KMS-11 (cell line): Measurements from ENCODE around the gene JARID2.

Experiments used
- H2AFZ ChIP-seq: fragments of 200-600 bp; sonication (generic); 2 replicates; pipeline ENCODE4 v1.6.1; 2016; ENCODE audit warnings: antibody characterized with exemption, mixed run types, low read depth
- H3K27ac ChIP-seq: fragments of 200-600 bp; sonication (generic); 2 replicates; pipeline ENCODE4 v1.6.1; 2016; ENCODE audit warnings: mild to moderate bottlenecking, mixed run types
- H3K27me3 ChIP-seq: fragments of 200-600 bp; sonication (generic); 2 replicates; pipeline ENCODE4 v1.6.1; 2017; ENCODE audit warnings: mild to moderate bottlenecking, low read depth, mixed run types, moderate library complexity; ENCODE audit not compliant: insufficient read depth
- H3K36me3 ChIP-seq: fragments of 200-600 bp; sonication (generic); 2 replicates; pipeline ENCODE4 v1.6.1; 2017; ENCODE audit warnings: mild to moderate bottlenecking, mixed run types; ENCODE audit not compliant: insufficient read depth
- H3K4me1 ChIP-seq: fragments of 200-600 bp; sonication (generic); 2 replicates; pipeline ENCODE4 v1.6.1; 2016; ENCODE audit warnings: mild to moderate bottlenecking, low read depth, mixed run types; ENCODE audit not compliant: poor library complexity, severe bottlenecking
- H3K4me2 ChIP-seq: fragments of 200-600 bp; sonication (generic); 2 replicates; pipeline ENCODE4 v1.7.0; 2016; ENCODE audit warnings: mild to moderate bottlenecking, mixed run types
- H3K4me3 ChIP-seq: fragments of 200-600 bp; sonication (generic); IDR thresholded peaks from 2 replicates; pipeline ENCODE4 v1.6.1; 2017; ENCODE audit warnings: low read depth, low read length, mixed read lengths; ENCODE audit not compliant: insufficient read depth
- H3K79me2 ChIP-seq: fragments of 200-600 bp; sonication (generic); 2 replicates; pipeline ENCODE4 v1.6.1; 2016; ENCODE audit warnings: low read depth, mixed run types; ENCODE audit not compliant: insufficient read depth
- H3K9ac ChIP-seq: fragments of 200-600 bp; sonication (generic); 2 replicates; pipeline ENCODE4 v1.6.1; 2016; ENCODE audit warnings: mild to moderate bottlenecking, mixed run types
- H4K20me1 ChIP-seq: fragments of 200-600 bp; sonication (generic); 2 replicates; pipeline ENCODE4 v1.6.1; 2016; ENCODE audit warnings: mild to moderate bottlenecking, mixed run types; ENCODE audit not compliant: insufficient read depth
- CTCF ChIP-seq: fragments of 200-600 bp; sonication (generic); conservative IDR thresholded peaks from 2 replicates; pipeline ENCODE4 v1.6.1; 2017; ENCODE audit warnings: low read depth, mild to moderate bottlenecking, antibody characterized with exemption, low read length, moderate library complexity, mixed read lengths

The JARID2 gene

GRCh38 chr6:15304337-15305042, 58.6 kb downstream of the JARID2 start:
- peak overlapping the region; percentile 47 for H3K4me2 ChIP-seq
- H4K20me1 ChIP-seq, result no peaks in the 10 kb centered on the region
- H3K9ac ChIP-seq, result no peak overlapping the region
- TF ChIP-seq CTCF, result no peak
- peaks cover 48% of the 10 kb centered on the region for H3K4me1 ChIP-seq
- no peak overlapping the region for H2AFZ ChIP-seq
- H3K27ac ChIP-seq, result peak overlapping the region; percentile 59; the same call in 1 of the 2 replicates
- peaks cover 34% of the 10 kb centered on the region; the same call in 1 of the 2 replicates for H3K79me2 ChIP-seq
- no peak overlapping the region for H3K4me3 ChIP-seq
- H3K27me3 ChIP-seq, result no peaks in the 10 kb centered on the region
- no peaks in the 10 kb centered on the region for H3K36me3 ChIP-seq

GRCh38 chr6:15305496-15305895, 59.6 kb downstream of the JARID2 start:
- Histone ChIP-seq H4K20me1 (no peaks in the 10 kb centered on the region), H3K27ac (peak overlapping the region; percentile 59; the same call in 1 of the 2 replicates), H3K9ac (no peak overlapping the region), H3K4me1 (peaks cover 53% of the 10 kb centered on the region), H3K4me3 (no peak overlapping the region), H3K27me3 (no peaks in the 10 kb centered on the region), H3K79me2 (peaks cover 40% of the 10 kb centered on the region; the same call in 1 of the 2 replicates), H3K4me2 (peak overlapping the region; percentile 47), H2AFZ (no peak overlapping the region), H3K36me3 (no peaks in the 10 kb centered on the region)
- TF ChIP-seq CTCF, result no peak

GRCh38 chr6:15305909-15306308, 60.0 kb downstream of the JARID2 start:
- H3K4me1 ChIP-seq, result peaks cover 53% of the 10 kb centered on the region
- H3K4me3 ChIP-seq, result no peak overlapping the region
- H3K36me3 ChIP-seq, result no peaks in the 10 kb centered on the region
- no peak overlapping the region for H2AFZ ChIP-seq
- peak overlapping the region; percentile 47 for H3K4me2 ChIP-seq
- H3K27ac ChIP-seq, result peak overlapping the region; percentile 59; the same call in 1 of the 2 replicates
- peak overlapping the region; percentile 33; the same call in 1 of the 2 replicates for H3K9ac ChIP-seq
- H3K27me3 ChIP-seq, result no peaks in the 10 kb centered on the region
- H3K79me2 ChIP-seq, result peaks cover 42% of the 10 kb centered on the region; the same call in 1 of the 2 replicates
- no peaks in the 10 kb centered on the region for H4K20me1 ChIP-seq
- TF ChIP-seq CTCF, result no peak

GRCh38 chr6:15308435-15309213, 62.8 kb downstream of the JARID2 start:
- H3K79me2 ChIP-seq, result peaks cover 39% of the 10 kb centered on the region; the same call in 1 of the 2 replicates
- no peak overlapping the region for H3K27ac ChIP-seq
- no peak overlapping the region for H2AFZ ChIP-seq

More at GRCh38 chr6:15308435-15309213, 62.8 kb downstream of the JARID2 start:
- Histone ChIP-seq H3K4me1 (peaks cover 44% of the 10 kb centered on the region), H3K27me3 (no peaks in the 10 kb centered on the region), H4K20me1 (no peaks in the 10 kb centered on the region), H3K9ac (no peak overlapping the region), H3K4me2 (no peak overlapping the region), H3K4me3 (no peak overlapping the region), H3K36me3 (no peaks in the 10 kb centered on the region)
- no peak for TF ChIP-seq CTCF
